Ovary (tissue), 3 donors: Measurements from ENCODE around the gene TBC1D2.

Experiments used
- CTCF ChIP-seq, 3 donors: fragments of 450-650 bp in 2 of 3; fragments of 200-600 bp in 1 of 3; IDR thresholded peaks; one replicate each; pipeline versions ENCODE4 v1.5.1 to v1.8.0; 2016 to 2022; ENCODE audit warnings: antibody characterized with exemption in 3 of 3, mild to moderate bottlenecking in 1 of 3
- POLR2A ChIP-seq: fragments of 450-650 bp; IDR thresholded peaks from one replicate; pipeline ENCODE4 v1.6.1; 2017; ENCODE audit warnings: antibody characterized with exemption, mild to moderate bottlenecking, moderate library complexity
- donor health status: DM: no; HTN: no; CAD: no.

GRCh38 chr9:98204692-98205091 is 50.8 kb downstream of the TBC1D2 start:
- no peak for TF ChIP-seq POLR2A
- TF ChIP-seq CTCF (IDR thresholded peaks at IDR 0.05), result no peak
